NOMO-1 treated with dmso at 0.1 percent for 144 hours (cell line): ENCODE measurements around the gene GRK5.

Source experiments
- DNase-seq: peaks from one replicate; lab custom pipeline; 2025; ENCODE audit not compliant: unreplicated experiment; lab: John Stamatoyannopoulos, UW

Gene GRK5

GRCh38 chr10:119396709-119397071 is 189.3 kb downstream of the GRK5 start:
- no peak for DNase-seq

GRCh38 chr10:119397416-119397815 is 190.0 kb downstream of the GRK5 start:
- no peak for DNase-seq

GRCh38 chr10:119398996-119399395 is 191.6 kb downstream of the GRK5 start:
- no peak for DNase-seq

- DNase-seq, result no peak
These were observed 192.1 kb downstream of the GRK5 start for GRCh38 chr10:119399466-119399865.

GRCh38 chr10:119401671-119402395 is 194.5 kb downstream of the GRK5 start:
- peak; percentile 15 for DNase-seq

GRCh38 chr10:119403921-119404320 is 196.6 kb downstream of the GRK5 start:
- DNase-seq, result no peak

- DNase-seq, result peak; percentile 11
These were observed 197.5 kb downstream of the GRK5 start for GRCh38 chr10:119404719-119405519.

GRCh38 chr10:119405520-119405807 is 198.1 kb downstream of the GRK5 start:
- DNase-seq, result no peak

- DNase-seq, result no peak
These were observed 198.8 kb downstream of the GRK5 start for GRCh38 chr10:119406137-119406536.

GRCh38 chr10:119406601-119407253 is 199.4 kb downstream of the GRK5 start:
- DNase-seq, result no peak

GRCh38 chr10:119407254-119407777 is 199.9 kb downstream of the GRK5 start:
- DNase-seq, result peak; percentile 40

GRCh38 chr10:119408072-119408471 is 200.7 kb downstream of the GRK5 start:
- DNase-seq, result no peak

GRCh38 chr10:119408969-119409371 is 201.6 kb downstream of the GRK5 start:
- DNase-seq, result no peak

GRCh38 chr10:119409385-119409784 is 202.0 kb downstream of the GRK5 start:
- DNase-seq, result no peak

GRCh38 chr10:119409906-119410305 is 202.5 kb downstream of the GRK5 start:
- DNase-seq, result no peak

GRCh38 chr10:119410361-119411116 is 203.2 kb downstream of the GRK5 start:
- no peak for DNase-seq

- no peak for DNase-seq
These were observed 205.1 kb downstream of the GRK5 start for GRCh38 chr10:119412244-119413092.

- DNase-seq, result no peak
These were observed 205.7 kb downstream of the GRK5 start for GRCh38 chr10:119413093-119413453.

GRCh38 chr10:119413471-119414080 is 206.2 kb downstream of the GRK5 start:
- no peak for DNase-seq

- no peak for DNase-seq
These were observed 206.8 kb downstream of the GRK5 start for GRCh38 chr10:119414081-119414611.
